ENCODE results near the gene ST7L. TPM values are rescaled to one million over a fixed set of nuclear protein-coding genes. Genes with fewer than 3 reads are reported as not detected.

The ST7L gene
- total and polyA plus RNA-seq, 7 donors, result 9.0 to 13.7 (median 12.1) TPM

DNA sequence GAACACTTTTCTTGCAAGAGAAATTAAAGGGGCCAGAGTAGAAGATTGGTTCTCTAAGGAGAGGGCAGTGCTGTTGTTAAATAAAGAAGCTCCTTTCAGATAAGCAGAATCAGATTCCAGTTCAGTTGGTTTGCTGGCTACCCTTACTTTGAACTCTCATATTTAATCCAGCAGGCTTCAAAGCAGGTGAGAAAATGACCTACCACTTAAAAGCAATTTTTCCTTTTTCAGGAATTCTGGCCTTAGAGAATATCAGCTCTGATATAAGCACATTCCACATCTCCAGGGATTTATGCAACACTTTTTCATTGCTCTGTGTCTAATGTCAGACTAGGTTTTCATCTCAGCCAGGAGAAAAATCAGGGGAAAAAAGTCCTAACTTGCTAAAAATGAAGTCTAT lies 81.5 kb downstream of the ST7L start:
- H3K9me3 ChIP-seq, result no peaks in the 10 kb centered on the region
- no peaks in the 10 kb centered on the region for H3K4me1 ChIP-seq
- ATAC-seq, result no peak
- no peak overlapping the region for H3K27ac ChIP-seq
- H3K4me3 ChIP-seq, result no peak overlapping the region
- peaks cover 5 to 69% of the 10 kb centered on the region in 2 donors for H3K36me3 ChIP-seq (ENCODE audit: insufficient read depth in 1 of 2, low read depth in 1 of 2)
- no peak for DNase-seq
- H3K27me3 ChIP-seq (ENCODE audit: insufficient read depth in 3 of 3, low read length in 2 of 3), result no peaks in the 10 kb centered on the region
- intact Hi-C loops (cut with DNase I), result no loop called here
- no peak for TF ChIP-seq CTCF (IDR thresholded peaks at IDR 0.05)

DNA sequence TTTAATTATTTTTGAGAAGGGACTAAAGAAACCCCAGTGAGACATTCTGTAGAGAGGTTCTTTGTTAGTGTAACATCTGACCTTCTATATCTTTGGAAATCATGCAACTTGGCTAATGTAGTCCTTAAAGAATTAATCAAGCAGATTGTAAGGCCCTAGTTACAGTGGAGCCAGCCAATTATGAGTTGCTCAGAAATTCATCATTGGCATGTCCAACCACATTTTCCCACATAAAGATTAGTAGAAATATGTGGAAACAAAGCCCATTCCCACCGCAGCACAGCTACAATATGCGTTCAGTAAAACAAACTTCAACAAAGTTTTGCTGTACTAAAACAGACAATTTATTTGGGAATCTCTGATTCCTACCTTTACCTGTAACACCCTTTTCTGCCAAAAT lies 82.4 kb downstream of the ST7L start:
- DNase-seq (no peak), ATAC-seq (no peak)
- Histone ChIP-seq H3K27me3 (ENCODE audit: insufficient read depth in 3 of 3, low read length in 2 of 3) (no peaks in the 10 kb centered on the region), H3K36me3 (ENCODE audit: insufficient read depth in 1 of 2, low read depth in 1 of 2) (peaks cover 5 to 67% of the 10 kb centered on the region in 2 donors), H3K4me3 (no peak overlapping the region), H3K27ac (no peak overlapping the region), H3K9me3 (no peaks in the 10 kb centered on the region), H3K4me1 (no peaks in the 10 kb centered on the region)
- intact Hi-C loops (cut with DNase I), result no loop called here
- 74 to 83% (median 75%) methylated on average over 2 of the region's 2 CpGs for WGBS, 3 donors
- no peak for TF ChIP-seq CTCF (IDR thresholded peaks at IDR 0.05)

DNA sequence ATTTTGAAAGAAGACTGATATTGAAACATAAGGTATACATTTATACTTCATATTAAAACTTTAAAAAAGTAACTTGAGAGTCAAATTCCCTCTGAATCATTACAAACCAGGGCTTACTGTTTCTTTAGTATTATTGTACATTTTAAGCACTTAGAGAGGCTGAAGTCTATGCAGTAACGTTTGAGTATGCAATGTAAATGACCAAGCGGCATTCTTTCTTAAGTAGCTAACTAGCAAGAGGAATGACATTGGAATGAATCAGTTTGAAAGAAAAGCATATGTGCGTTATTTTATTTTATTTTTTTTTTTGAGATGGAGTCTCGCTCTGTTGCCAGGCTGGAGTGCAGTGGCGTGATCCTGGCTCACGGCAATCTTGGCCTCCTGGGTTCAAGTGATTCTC lies 85.9 kb downstream of the ST7L start:
- intact Hi-C loops (cut with DNase I), result no loop called here
- DNase-seq (no peak), ATAC-seq (no peak)
- 92 to 96% (median 93%) methylated on average over 6 of the region's 6 CpGs for WGBS, 3 donors
- Histone ChIP-seq H3K27me3 (ENCODE audit: insufficient read depth in 3 of 3, low read length in 2 of 3) (no peaks in the 10 kb centered on the region), H3K27ac (no peak overlapping the region), H3K36me3 (ENCODE audit: insufficient read depth in 1 of 2, low read depth in 1 of 2) (peaks cover 0 to 64% of the 10 kb centered on the region in 2 donors), H3K4me1 (no peaks in the 10 kb centered on the region), H3K4me3 (no peak overlapping the region), H3K9me3 (no peaks in the 10 kb centered on the region)
- no peak for TF ChIP-seq CTCF (IDR thresholded peaks at IDR 0.05)

DNA sequence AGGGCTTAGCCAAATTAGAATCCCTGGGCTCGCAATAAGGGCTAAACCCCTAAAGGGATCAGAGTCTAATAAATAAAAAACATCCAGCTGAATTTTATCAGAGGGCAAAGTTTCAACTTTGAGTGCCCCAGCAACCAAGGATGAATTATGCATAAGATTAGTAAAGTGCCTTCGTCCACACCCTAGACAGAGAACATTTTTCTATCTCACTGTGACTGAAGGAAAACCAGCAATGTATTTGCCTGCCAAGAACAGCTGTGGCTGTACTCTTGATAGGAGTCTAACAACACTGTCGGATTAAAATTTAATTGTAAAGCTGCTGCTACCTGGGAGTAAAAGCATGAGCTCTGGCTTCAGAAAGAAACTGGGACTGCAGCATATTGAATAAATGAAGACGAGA lies 86.9 kb downstream of the ST7L start:
- 83 to 87% (median 86%) methylated on average over 4 of the region's 4 CpGs for WGBS, 3 donors

More for the DNA sequence above, 86.9 kb downstream of the ST7L start:
- ATAC-seq (no peak), DNase-seq (no peak)
- intact Hi-C loops (cut with DNase I), result no loop called here
- TF ChIP-seq CTCF (IDR thresholded peaks at IDR 0.05), result no peak
- no peaks in the 10 kb centered on the region for H3K4me1 ChIP-seq
- H3K36me3 ChIP-seq (ENCODE audit: insufficient read depth in 1 of 2, low read depth in 1 of 2), result peaks cover 0 to 63% of the 10 kb centered on the region in 2 donors
- no peak overlapping the region for H3K4me3 ChIP-seq
- H3K9me3 ChIP-seq, result no peaks in the 10 kb centered on the region
- no peaks in the 10 kb centered on the region for H3K27me3 ChIP-seq (ENCODE audit: insufficient read depth in 3 of 3, low read length in 2 of 3)
- no peak overlapping the region for H3K27ac ChIP-seq
